ENCODE results near the gene PKN2.
"Not testable (repeated sequence)": the region's sequence is repeated elsewhere in the genome, so short reads cannot be mapped to it uniquely, and the experiment has no call there.

Gene PKN2

DNA sequence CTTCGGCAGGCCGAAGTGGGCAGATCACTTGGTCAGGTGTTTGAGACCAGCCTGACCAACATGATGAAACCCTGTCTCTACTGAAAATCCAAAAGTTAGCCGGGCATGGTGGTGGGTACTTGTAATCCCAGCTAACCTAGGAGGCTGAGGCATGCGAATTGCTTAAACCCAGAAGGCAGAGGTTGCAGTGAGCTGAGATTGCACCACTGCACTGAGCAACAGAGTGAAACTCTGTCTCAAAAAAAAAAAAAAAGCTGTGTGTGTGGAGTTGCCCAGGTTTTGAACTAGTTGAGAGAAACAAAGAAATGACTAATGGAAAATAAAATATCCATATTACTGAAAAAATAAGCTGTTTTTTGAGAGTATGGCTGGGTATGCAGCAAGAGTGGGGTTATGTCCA is 107.1 kb downstream of the PKN2 start:
- peak; percentile 65 for DNase-seq (ENCODE audit: low read depth)

DNA sequence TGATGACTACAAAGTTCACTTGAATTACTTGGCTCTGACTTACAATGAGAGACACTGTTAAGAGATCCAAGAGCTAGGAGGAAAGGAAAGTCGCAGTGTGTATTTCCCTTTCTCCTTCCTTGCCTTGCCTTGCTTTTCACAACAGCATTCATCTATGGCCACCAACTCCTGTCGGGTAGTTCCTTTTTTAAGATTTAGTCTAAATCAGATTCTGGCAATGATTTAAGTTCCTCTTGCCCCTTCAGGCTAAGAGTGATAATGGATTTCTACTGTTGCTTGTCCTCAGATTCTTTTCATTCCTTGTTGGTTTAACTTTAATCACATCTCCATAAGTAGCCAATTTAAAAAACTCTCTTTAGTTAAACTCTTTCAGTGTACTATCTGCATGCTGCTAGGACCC is 115.4 kb downstream of the PKN2 start:
- no peak for DNase-seq (ENCODE audit: low read depth)

DNA sequence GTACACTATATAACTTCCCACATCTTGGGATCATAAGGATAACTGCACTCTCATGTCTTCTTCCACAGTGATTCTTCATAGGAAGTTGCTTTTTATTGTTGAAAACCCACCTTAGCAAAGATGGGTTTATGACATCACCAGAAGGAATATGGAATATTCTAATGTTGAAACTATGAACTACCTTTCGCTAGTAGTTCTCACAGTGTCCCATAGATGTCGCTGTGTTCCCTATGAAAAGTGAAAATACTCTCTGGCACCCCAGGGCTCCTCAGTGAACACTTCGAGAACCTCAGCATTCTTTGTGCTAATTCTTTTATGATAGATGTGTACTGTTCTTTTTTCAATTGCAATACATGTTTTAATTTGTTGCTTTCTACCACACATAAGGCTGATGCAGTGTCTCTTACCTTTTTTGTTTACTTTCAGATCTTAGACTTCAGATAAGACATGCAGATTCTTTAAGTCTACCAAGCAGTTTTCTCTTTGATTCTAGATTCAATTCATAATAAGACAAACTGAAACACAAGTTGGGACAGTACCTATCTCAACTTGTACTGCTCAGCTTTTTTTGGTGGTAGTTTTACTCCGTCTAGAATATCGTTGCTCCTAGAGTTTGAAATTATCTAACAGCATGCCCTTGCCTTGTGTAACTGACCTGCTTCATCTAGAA is 116.4 kb downstream of the PKN2 start:
- DNase-seq (ENCODE audit: low read depth), result peak; percentile 62

DNA sequence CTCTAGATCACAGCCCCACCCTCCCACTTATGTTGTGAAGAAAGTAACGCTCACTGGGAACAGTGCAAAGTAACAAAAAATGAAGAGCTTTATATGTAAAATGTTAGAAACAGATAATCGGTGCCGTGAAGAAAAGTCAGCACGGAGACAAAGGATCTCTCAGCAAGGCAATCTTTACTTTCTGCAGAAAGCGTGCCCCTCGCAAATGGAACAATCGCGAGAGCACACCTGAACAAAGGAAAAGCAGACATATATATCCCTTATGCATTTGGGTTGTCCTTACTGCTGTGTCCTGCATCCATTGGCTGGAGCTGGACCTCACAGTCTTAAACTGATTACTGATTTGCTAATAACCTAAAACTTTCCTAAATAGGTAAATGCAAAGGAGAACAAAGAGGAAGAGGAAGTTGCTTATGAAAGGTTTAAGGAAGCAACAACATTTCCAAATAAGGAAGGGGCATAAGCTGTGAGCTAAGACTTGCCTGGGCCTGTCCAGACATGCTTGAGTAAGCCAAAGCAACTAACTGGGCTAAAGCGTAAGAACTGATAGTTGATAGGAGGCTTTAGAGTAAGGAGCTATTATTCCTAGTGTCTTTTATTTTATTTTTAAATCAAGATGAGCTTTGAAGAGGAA is 117.6 kb downstream of the PKN2 start:
- DNase-seq (ENCODE audit: low read depth), result peak; percentile 52

DNA sequence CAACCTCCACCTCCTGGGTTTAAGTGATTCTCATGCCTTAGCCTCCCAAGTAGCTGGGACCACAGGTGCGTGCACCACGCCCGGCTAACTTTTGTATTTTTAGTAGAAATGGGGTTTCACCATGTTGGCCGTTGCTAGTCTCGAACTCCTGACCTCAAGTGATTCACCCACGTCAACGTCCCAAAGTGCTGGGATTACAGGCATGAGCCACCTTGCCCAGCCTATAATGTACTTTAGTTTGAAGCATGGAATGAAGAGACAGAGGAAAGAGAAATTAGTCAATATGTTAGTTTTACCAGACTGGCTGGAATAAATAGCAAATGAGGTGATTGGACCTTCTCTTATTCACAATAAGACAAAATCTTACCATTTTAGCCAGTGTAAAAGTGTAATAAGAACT is 118.3 kb downstream of the PKN2 start:
- no peak for DNase-seq (ENCODE audit: low read depth)

DNA sequence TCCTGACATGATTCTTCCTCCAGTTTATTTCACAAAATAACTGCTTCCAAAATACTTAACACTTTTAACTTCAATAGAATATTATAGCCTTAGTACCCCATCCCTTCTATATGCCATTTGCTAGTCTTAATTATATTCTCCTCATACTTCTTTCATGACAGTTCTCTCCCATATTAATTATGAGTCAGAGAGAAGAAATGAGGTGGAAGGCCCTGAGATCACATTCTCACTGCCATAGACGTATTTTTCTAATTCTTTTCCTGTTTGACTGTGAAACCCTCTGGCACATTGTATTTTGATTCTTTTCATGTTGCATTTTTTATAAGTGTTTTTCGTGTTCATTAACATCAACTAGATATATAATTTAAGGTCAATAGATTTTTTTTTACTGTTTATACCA is 118.9 kb downstream of the PKN2 start:
- DNase-seq (ENCODE audit: low read depth), result peak; percentile 44

DNA sequence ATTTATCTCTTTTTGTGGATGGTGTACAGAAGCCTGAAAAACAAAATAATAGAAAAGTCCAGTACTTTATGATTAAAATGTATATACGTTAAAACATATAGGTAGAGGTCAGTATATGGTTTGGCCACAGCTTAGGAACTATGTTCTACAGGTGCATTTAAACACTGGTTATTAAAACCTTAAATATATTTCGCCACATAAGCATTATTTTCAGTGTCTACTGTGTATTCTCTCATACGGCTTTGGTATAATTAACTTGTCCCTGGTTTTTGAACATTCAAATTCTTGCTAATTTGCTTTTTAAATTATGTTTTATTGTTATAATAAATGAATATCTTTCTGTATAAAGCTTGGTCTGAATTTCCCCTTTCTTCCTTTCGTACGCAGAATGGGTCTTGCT is 119.4 kb downstream of the PKN2 start:
- DNase-seq (ENCODE audit: low read depth), result no peak

DNA sequence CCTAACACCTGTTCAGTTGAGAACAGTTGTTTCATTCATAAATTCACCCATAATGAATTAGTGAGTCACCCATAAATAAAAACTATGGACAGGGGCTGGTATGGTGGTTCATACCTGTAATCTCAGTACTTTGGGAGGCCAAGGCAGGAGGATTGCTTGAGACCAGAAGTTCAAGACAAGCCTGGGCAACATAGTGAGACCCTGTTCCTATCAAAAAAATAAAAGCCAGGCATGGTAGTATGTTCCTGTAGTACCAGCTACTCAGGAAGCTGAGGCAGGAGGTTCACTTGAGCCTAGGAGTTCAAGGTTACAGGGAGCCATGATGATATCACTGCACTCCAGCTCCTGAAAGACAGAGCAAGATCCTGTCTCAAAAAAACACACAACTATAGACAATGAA is 128.3 kb downstream of the PKN2 start:
- DNase-seq (ENCODE audit: low read depth), result no peak

DNA sequence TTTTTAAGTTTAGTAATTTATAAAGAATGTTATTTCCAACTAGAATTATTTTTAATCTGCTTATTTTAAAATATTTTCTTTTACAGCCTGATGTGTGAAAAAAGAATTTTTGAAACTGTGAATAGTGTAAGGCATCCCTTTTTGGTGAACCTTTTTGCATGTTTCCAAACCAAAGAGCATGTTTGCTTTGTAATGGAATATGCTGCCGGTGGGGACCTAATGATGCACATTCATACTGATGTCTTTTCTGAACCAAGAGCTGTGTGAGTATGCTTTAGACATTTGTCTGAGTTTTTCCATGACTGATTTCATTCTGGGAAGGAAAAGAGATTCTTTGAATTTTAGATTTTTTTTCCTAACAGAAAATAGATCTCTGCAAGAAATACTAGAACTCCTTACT is 129.4 kb downstream of the PKN2 start:
- DNase-seq (ENCODE audit: low read depth), result no peak

DNA sequence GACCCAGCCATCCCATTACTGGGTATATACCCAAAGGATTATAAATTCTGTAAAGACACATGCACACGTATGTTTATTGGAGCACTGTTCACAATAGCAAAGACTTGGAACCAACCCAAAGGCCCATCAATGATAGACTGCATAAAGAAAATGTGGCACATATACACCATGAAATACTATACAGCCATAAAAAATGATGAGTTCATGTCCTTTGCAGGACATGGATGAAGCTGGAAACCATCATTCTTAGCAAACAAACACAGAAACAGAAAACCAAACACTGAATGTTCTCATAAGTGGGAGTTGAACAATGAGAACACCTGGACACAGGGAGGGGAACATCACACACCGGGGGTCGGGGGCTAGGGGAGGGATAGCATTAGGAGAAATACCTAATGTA is 135.6 kb downstream of the PKN2 start:
- DNase-seq (ENCODE audit: low read depth), result not testable (repeated sequence)

DNA sequence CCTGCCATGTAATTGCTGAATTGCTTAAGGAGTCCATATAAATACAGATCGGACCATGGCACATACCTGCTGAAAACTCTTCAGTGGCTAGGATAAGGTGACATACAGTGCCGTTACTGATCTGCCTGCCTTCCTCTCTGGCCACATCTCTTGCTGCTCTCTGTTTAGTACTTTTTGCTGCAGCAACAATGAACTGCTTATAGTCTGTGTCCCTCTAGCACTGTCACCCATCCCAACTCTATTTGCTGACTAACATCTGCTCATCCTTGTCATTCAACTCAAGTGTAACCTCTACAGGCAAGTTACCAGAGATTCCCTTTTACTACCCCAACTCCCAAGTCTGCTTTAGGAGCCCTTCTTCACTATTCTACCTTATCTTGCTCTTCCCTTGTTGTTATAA is 141.6 kb downstream of the PKN2 start:
- no peak for DNase-seq (ENCODE audit: low read depth)

DNA sequence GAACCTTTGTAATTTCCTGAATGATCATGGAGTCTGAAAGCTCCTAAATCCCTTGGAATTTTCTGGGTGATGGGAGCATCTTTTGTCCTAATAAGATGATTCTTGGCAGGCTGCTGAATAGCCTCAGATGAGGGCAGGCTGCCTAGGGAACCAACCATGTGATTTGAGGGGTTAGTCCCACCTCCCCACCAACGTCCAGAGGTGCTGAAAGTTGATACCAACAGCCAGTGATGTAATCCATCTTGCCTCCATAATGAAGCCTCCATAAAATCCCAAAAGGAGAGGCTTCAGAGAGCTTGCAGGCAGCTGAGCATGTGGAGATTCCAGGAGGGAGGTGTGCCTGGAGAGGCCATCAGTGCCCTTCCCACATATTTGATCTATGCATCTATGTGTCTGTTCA is 163.6 kb downstream of the PKN2 start:
- no peak for DNase-seq (ENCODE audit: low read depth)

DNA sequence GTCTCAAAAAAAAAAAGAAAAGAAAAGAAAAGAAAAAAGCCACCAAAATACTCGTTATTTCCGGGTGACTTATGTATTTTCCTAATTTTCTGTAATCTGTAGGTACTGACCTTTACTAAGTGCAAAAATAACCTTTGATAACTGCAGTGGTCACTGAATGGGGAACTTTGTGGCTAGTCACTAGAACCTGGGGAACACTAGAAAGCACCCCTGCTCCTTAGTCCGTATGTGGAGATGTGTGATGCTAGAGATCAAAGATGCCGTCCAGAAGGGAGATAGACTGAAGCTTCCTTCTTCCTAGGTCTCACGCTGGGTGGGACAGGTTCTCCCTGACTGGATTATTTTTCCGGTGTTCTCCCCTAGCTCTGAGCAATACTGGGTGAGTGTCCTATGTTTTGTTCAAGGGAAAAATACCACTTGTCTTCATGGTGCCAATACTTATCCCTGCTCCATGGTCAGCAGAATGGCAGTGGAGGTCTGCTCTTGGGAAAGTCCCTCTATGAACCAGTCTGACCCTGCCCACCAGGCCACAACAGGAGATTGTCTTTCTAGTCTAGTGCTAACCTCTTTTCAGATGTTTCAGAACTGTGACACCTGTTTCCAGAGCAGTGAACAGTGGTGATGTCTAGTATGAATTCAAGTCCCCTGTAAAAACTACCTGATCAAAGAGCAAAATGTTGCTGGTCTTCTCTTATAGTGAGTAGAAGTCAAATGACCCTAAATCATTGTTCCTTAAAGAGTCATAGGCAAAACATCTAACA is 167.4 kb downstream of the PKN2 start:
- DNase-seq (ENCODE audit: low read depth), result no peak

DNA sequence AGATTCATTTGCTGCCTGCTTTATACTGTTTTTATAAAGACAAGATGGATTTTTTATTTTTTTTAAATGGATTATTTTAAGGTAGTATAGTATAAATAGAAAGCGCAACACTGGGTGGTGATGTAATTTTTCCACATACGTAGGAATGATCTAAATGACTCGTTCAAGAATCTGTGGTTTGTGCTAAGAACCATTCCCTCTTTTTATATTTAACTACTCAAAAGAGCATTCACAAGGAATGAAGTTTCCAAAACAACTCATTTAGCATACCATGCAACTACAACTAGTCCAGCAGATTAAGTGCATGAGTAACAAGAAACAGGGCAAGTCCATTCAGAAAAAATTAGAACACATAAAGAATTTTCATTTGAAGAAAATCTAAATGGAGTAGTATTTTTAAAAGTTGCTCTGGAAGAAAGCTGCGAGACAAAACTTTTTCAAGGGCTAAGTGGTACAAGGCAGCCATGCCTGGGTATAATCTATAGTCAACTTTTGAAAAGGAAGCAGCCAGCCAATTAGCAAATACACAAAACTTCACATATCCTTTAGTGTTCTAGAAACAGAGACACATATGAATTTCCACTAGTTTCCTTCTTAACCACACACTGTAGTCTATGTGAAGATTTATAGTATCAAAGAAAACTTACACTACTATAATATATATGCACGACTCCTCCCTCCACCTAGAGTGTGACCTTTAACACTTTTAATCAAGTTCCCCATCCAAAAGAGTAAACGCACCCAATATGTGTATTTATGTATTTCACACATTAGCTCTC is 183.9 kb downstream of the PKN2 start:
- peak; percentile 88 for DNase-seq (ENCODE audit: low read depth)

DNA sequence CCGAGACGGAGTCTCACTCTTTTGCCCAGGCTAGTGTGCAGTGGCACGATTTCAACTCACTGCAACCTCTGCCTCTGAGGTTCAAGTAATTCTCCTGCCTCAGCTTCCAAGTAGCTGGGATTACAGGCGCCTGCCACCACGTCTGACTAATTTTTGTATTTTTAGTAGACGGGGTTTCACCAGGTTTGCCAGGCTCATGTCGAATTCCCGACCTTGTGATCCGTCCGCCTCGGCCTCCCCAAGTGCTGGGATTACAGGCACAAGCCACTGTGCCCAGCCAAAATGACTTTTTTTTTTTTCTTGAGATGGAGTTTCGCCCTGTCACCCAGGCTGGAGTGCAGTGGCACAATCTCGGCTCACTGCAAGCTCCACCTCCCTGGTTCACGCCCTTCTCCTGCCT is 185.6 kb downstream of the PKN2 start:
- not testable (repeated sequence) for DNase-seq (ENCODE audit: low read depth)

DNA sequence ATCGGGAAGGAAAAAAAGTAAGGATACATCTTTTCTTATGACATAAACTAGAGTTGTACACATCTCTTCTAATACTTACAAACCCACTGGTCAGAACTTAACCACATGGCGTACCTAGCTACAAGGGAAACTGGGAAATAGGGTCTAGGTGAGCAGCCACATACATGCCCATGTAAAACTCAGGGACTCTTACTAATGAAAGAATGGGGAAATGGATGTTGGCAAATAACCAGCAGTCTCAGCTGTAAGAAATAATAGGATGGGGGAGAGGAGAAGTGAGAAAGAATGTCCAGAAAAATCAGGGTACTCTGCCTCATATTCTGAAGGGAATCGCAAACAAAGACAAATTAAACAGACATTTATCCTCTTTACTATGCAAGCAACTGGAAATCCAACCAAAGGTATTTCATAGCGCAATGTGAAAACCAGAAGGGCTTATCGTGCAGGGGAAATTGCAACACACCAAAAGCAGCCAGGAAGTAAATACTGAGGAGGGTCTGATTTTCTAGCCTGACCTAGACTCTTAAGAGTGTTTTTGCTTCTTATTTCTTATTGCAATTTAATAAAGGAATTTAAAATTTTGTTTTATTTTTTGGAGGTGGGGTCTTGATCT is 189.8 kb downstream of the PKN2 start:
- DNase-seq (ENCODE audit: low read depth), result peak; percentile 92

DNA sequence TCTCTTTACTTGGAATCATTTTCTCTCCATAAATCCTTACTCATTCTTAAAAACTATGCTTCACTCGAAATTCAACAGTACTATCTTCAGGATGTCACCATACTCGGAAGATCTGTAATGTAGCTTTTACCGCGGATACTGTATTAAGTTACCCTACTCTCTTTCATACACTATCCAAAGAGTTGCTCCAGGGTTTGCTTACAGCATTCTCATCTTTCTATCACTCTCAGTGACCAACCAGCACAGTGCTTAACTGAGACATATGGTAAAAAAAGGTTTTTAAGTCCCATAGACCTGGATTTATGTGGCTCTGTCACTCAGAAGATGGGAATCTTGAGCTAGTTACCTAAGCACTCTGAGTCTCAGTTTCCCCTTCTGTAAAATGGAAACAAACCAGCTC is 191.5 kb downstream of the PKN2 start:
- no peak for DNase-seq (ENCODE audit: low read depth)

DNA sequence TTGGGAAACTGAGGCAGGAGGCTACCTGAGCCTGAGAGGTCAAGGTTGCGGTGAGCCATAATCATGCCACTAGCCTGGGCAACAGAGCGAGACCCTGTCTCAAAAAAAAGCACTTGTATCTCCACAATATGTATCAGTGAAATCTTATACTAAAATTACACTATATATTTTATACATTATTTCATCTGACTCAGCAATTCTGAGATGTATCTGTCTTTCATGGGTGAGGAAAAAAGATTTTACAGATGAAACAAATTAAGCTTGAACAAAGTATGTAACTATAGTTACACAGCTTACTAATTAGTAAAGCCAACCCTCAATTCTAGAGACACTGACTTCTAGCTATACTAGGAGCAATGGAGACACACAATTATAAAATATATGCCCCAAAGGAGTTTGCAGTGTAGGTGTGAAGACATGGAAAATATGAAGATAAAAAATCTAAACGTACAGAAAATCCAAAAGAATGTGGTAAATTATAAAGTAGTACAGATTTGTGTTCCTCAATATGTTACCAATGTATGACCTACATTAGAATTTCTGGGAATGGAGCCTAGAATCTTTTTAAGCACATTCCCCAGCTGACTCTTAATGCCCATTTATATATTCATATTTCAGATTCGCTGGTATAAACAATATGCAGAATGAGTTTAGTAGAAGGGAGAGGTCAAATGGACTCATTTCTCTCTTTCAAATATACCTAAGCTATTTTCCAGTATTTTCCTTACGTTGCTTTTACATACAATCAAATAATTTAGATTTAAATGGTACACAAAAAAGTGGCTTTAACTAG is 192.7 kb downstream of the PKN2 start:
- DNase-seq (ENCODE audit: low read depth), result no peak

DNA sequence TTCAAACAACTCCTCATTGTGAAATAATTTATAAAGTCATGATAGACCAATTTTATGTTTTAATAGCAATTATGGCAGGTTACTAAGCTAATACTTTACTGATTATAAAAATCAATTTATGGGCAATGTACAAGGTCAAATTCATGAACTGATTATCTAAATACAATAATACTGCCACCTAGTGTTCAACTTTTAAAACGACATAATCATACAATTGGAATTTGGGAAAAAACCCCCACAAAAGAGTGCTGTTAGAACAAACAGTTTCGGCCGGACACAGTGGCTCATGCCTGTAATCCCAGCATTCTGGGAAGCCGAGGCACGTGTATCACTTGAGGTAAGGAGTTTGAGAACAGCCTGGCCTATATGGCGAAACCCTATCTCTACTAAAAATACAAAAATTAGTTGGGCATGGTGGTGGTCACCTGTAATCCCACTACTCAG is 193.3 kb downstream of the PKN2 start:
- peak; percentile 36 for DNase-seq (ENCODE audit: low read depth)

DNA sequence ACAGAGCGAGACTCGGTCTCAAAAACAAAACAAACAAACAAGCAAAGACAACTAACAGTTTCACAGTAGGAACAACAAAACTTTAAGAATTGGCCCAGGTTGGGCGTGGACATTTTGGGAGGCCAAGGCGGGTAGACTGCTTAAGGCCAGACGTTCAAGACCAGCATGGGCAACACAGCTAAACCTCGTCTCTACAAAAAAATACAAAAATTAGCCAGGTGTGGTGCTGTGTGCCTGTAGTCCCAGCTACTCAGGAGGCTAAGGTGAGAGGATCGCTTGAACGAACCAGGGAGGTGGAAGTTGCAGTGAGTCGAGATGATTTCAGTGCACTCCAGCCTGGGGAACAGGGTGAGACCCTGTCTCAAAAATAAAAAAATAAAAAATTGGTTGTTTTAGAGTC is 193.8 kb downstream of the PKN2 start:
- no peak for DNase-seq (ENCODE audit: low read depth)

DNA sequence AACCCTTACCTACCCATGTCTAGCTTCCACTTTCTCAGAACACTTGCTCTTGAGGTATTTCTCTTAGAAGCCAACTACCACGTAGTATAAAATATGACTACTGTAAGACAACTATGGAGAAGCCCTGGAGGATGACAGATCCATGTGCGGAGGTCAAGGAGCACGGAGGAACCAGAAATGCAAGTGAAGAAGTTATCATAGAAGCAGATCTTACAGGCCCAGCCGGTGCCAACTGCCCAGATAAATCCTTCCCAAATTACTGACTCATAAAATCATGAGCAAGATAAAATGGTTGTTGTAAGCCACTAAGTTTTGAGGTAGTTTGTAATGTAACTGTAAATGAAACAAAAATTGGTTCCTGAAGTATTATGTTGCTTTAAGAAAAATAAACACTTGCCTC is 194.7 kb downstream of the PKN2 start:
- DNase-seq (ENCODE audit: low read depth), result peak; percentile 70

Measured in amniotic epithelial cell (primary cell).